ENCODE measurements around the gene LEP.

DNA sequence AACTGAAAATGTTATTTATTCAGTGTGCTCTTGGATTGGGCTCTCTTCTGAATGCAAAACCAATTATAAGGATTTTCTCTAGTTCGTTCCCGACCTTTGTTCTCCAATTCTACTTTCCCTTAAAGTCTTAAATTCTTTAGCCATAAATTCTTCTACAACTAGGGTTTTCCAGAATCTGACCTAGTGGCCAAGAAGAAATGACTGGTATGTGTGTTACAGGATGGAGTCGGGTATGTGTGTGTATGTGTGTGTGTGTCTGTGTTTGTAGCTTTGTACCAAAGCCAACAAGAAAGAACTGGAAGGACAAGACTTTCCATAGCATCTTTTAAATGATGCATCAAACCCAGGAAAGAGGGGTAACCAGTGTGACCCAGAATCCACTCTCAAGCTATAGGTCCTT is 25.8 kb upstream of the LEP start:
- TF ChIP-seq SIN3A (IDR thresholded peaks at IDR 0.05; ENCODE audit: borderline replicate concordance, insufficient read depth, low read depth, low read length) (no peak), POLR2AphosphoS5 (IDR thresholded peaks at IDR 0.05; ENCODE audit: low read depth, low read length) (no peak), TCF7L2 (IDR thresholded peaks at IDR 0.05; ENCODE audit: low read depth, low read length) (no peak)
- TF ChIP-seq, protein P1, sequence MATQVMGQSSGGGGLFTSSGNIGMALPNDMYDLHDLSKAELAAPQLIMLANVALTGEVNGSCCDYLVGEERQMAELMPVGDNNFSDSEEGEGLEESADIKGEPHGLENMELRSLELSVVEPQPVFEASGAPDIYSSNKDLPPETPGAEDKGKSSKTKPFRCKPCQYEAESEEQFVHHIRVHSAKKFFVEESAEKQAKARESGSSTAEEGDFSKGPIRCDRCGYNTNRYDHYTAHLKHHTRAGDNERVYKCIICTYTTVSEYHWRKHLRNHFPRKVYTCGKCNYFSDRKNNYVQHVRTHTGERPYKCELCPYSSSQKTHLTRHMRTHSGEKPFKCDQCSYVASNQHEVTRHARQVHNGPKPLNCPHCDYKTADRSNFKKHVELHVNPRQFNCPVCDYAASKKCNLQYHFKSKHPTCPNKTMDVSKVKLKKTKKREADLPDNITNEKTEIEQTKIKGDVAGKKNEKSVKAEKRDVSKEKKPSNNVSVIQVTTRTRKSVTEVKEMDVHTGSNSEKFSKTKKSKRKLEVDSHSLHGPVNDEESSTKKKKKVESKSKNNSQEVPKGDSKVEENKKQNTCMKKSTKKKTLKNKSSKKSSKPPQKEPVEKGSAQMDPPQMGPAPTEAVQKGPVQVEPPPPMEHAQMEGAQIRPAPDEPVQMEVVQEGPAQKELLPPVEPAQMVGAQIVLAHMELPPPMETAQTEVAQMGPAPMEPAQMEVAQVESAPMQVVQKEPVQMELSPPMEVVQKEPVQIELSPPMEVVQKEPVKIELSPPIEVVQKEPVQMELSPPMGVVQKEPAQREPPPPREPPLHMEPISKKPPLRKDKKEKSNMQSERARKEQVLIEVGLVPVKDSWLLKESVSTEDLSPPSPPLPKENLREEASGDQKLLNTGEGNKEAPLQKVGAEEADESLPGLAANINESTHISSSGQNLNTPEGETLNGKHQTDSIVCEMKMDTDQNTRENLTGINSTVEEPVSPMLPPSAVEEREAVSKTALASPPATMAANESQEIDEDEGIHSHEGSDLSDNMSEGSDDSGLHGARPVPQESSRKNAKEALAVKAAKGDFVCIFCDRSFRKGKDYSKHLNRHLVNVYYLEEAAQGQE (IDR thresholded peaks at IDR 0.05; ENCODE audit: insufficient read depth in 1 of 2, low read depth in 2 of 2, low read length in 1 of 2): no peak
- TF ChIP-seq, protein P2, sequence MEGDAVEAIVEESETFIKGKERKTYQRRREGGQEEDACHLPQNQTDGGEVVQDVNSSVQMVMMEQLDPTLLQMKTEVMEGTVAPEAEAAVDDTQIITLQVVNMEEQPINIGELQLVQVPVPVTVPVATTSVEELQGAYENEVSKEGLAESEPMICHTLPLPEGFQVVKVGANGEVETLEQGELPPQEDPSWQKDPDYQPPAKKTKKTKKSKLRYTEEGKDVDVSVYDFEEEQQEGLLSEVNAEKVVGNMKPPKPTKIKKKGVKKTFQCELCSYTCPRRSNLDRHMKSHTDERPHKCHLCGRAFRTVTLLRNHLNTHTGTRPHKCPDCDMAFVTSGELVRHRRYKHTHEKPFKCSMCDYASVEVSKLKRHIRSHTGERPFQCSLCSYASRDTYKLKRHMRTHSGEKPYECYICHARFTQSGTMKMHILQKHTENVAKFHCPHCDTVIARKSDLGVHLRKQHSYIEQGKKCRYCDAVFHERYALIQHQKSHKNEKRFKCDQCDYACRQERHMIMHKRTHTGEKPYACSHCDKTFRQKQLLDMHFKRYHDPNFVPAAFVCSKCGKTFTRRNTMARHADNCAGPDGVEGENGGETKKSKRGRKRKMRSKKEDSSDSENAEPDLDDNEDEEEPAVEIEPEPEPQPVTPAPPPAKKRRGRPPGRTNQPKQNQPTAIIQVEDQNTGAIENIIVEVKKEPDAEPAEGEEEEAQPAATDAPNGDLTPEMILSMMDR (IDR thresholded peaks at IDR 0.05): no peak

All from Panc1 (cell line).